Measurements from ENCODE around the gene MAGI2. TPM values are rescaled to one million over a fixed set of nuclear protein-coding genes. Genes with fewer than 3 reads are reported as not detected.

Gene MAGI2
- total RNA-seq, 1 donor from 2014 or later = 10.7 TPM

GRCh38 chr7:79300573-79300972 is 152.9 kb downstream of the MAGI2 start:
- Mint-ChIP-seq H3K4me1 (ENCODE audit: unreplicated experiment) (no peaks in the 10 kb centered on the region), H3K27me3 (ENCODE audit: unreplicated experiment) (no peaks in the 10 kb centered on the region), H3K27ac (ENCODE audit: unreplicated experiment) (no peak overlapping the region), H3K36me3 (ENCODE audit: unreplicated experiment) (no peaks in the 10 kb centered on the region), H3K9me3 (ENCODE audit: unreplicated experiment) (no peaks in the 10 kb centered on the region), H3K4me3 (ENCODE audit: unreplicated experiment) (no peak overlapping the region)
- no peak for DNase-seq (ENCODE audit: extremely low spot score, unreplicated experiment)
- no peak for TF ChIP-seq CTCF (IDR thresholded peaks at IDR 0.05)

GRCh38 chr7:79298145-79298760 is 155.2 kb downstream of the MAGI2 start:
- no peak overlapping the region for H3K27ac Mint-ChIP-seq (ENCODE audit: unreplicated experiment)
- H3K4me1 Mint-ChIP-seq (ENCODE audit: unreplicated experiment) = peaks cover 10% of the 10 kb centered on the region
- H3K27me3 Mint-ChIP-seq (ENCODE audit: unreplicated experiment) = no peaks in the 10 kb centered on the region
- H3K36me3 Mint-ChIP-seq (ENCODE audit: unreplicated experiment) = no peaks in the 10 kb centered on the region
- H3K4me3 Mint-ChIP-seq (ENCODE audit: unreplicated experiment) = no peak overlapping the region
- peak; percentile 85 for TF ChIP-seq CTCF (IDR thresholded peaks at IDR 0.05)
- DNase-seq (ENCODE audit: extremely low spot score, unreplicated experiment) = no peak
- H3K9me3 Mint-ChIP-seq (ENCODE audit: unreplicated experiment) = no peaks in the 10 kb centered on the region

- H3K4me1 Mint-ChIP-seq (ENCODE audit: unreplicated experiment) = peaks cover 16% of the 10 kb centered on the region
- H3K36me3 Mint-ChIP-seq (ENCODE audit: unreplicated experiment) = no peaks in the 10 kb centered on the region
- H3K27me3 Mint-ChIP-seq (ENCODE audit: unreplicated experiment) = no peaks in the 10 kb centered on the region
- TF ChIP-seq CTCF (IDR thresholded peaks at IDR 0.05) = no peak
- no peak for DNase-seq (ENCODE audit: extremely low spot score, unreplicated experiment)
- no peak overlapping the region for H3K27ac Mint-ChIP-seq (ENCODE audit: unreplicated experiment)
- H3K9me3 Mint-ChIP-seq (ENCODE audit: unreplicated experiment) = no peaks in the 10 kb centered on the region
- H3K4me3 Mint-ChIP-seq (ENCODE audit: unreplicated experiment) = no peak overlapping the region
These were observed 156.7 kb downstream of the MAGI2 start for GRCh38 chr7:79296553-79297320.

- TF ChIP-seq CTCF (IDR thresholded peaks at IDR 0.05) = no peak
- no peaks in the 10 kb centered on the region for H3K36me3 Mint-ChIP-seq (ENCODE audit: unreplicated experiment)
- H3K4me3 Mint-ChIP-seq (ENCODE audit: unreplicated experiment) = no peak overlapping the region
- H3K27ac Mint-ChIP-seq (ENCODE audit: unreplicated experiment) = no peak overlapping the region
- no peaks in the 10 kb centered on the region for H3K9me3 Mint-ChIP-seq (ENCODE audit: unreplicated experiment)
- H3K4me1 Mint-ChIP-seq (ENCODE audit: unreplicated experiment) = peaks cover 24% of the 10 kb centered on the region
- no peak for DNase-seq (ENCODE audit: extremely low spot score, unreplicated experiment)
- H3K27me3 Mint-ChIP-seq (ENCODE audit: unreplicated experiment) = no peaks in the 10 kb centered on the region
These were observed 159.8 kb downstream of the MAGI2 start for GRCh38 chr7:79293655-79294142.

- no peak for TF ChIP-seq CTCF (IDR thresholded peaks at IDR 0.05)
- Mint-ChIP-seq H3K4me3 (ENCODE audit: unreplicated experiment) (no peak overlapping the region), H3K4me1 (ENCODE audit: unreplicated experiment) (peaks cover 24% of the 10 kb centered on the region), H3K27me3 (ENCODE audit: unreplicated experiment) (no peaks in the 10 kb centered on the region), H3K9me3 (ENCODE audit: unreplicated experiment) (no peaks in the 10 kb centered on the region), H3K36me3 (ENCODE audit: unreplicated experiment) (no peaks in the 10 kb centered on the region), H3K27ac (ENCODE audit: unreplicated experiment) (peak overlapping the region; percentile 19)
- DNase-seq (ENCODE audit: extremely low spot score, unreplicated experiment) = no peak
These were observed 160.6 kb downstream of the MAGI2 start for GRCh38 chr7:79292834-79293233.

Data from osteocyte (in vitro differentiated cells).